WTC11 (cell line): ENCODE results near the gene SLC25A17. TPM values are rescaled to one million over a fixed set of nuclear protein-coding genes. Genes with fewer than 3 reads are reported as not detected.

Experiments
- ATAC-seq: fragments of 200-7000 bp; cut with Tn5 transposase; 2 replicates; pipeline ENCODE4 v1.10.0; 2021; ENCODE audit warnings: mild to moderate bottlenecking, moderate library complexity
- CTCF ChIA-PET: fragments of 300-600 bp; sonication (Branson Sonifier 250); formaldehyde crosslinking; loops from one replicate; lab custom pipeline; 2021; ENCODE audit warnings: antibody characterized with exemption; lab: Charles Lee
- POLR2A ChIA-PET: fragments of 350-600 bp; sonication (Branson Sonifier 250); formaldehyde crosslinking; loops from one replicate; lab custom pipeline; 2021; ENCODE audit warnings: antibody characterized with exemption; lab: Charles Lee
- DNase-seq: peaks from one replicate; pipeline ENCODE4 v3.0.0; 2021; ENCODE audit warnings: low spot score
- H3K27ac Mint-ChIP-seq: 2 replicates; pipeline ENCODE4 v1.8.0; 2021; ENCODE audit warnings: mixed read lengths
- H3K27me3 Mint-ChIP-seq: 2 replicates; pipeline ENCODE4 v1.8.0; 2021; ENCODE audit warnings: low read depth, mild to moderate bottlenecking, moderate library complexity, mixed read lengths
- H3K36me3 Mint-ChIP-seq: 2 replicates; pipeline ENCODE4 v1.8.0; 2021; ENCODE audit warnings: mixed read lengths
- H3K4me1 Mint-ChIP-seq: 2 replicates; pipeline ENCODE4 v1.8.0; 2022; ENCODE audit warnings: mixed read lengths
- H3K4me3 Mint-ChIP-seq: 2 replicates; pipeline ENCODE4 v1.8.0; 2021; ENCODE audit warnings: mild to moderate bottlenecking, moderate library complexity, mixed read lengths
- H3K9me3 Mint-ChIP-seq: 2 replicates; pipeline ENCODE4 v1.8.0; 2021; ENCODE audit warnings: mixed read lengths
- ATF1 ChIP-seq: sonication (generic); formaldehyde crosslinking; IDR thresholded peaks from 2 replicates; pipeline ENCODE4 v1.8.1; 2023; ENCODE audit warnings: mild to moderate bottlenecking, moderate library complexity, missing genetic modification reagents
- ELF4 ChIP-seq: sonication (generic); formaldehyde crosslinking; IDR thresholded peaks from 2 replicates; pipeline ENCODE4 v1.8.1; 2022; ENCODE audit warnings: low read depth, mild to moderate bottlenecking, moderate library complexity, missing genetic modification reagents
- EMX1 ChIP-seq: fragments of 250-450 bp; sonication (Bioruptor Pico); IDR thresholded peaks from 2 replicates; pipeline ENCODE4 v1.8.0; 2021; ENCODE audit warnings: mild to moderate bottlenecking
- ESRRA ChIP-seq: sonication (generic); formaldehyde crosslinking; IDR thresholded peaks from 2 replicates; pipeline ENCODE4 v1.8.1; 2022; ENCODE audit warnings: mild to moderate bottlenecking, missing genetic modification reagents, borderline replicate concordance
- JUN ChIP-seq: sonication (generic); formaldehyde crosslinking; IDR thresholded peaks from 2 replicates; pipeline ENCODE4 v1.8.0; 2023; ENCODE audit warnings: mild to moderate bottlenecking, missing genetic modification reagents
- KAT7 ChIP-seq: sonication (generic); formaldehyde crosslinking; IDR thresholded peaks from 2 replicates; pipeline ENCODE4 v1.8.1; 2023; ENCODE audit warnings: missing genetic modification reagents, mild to moderate bottlenecking, borderline replicate concordance
- NR2C2 ChIP-seq: sonication (generic); formaldehyde crosslinking; IDR thresholded peaks from 2 replicates; pipeline ENCODE4 v1.8.0; 2022; ENCODE audit warnings: mild to moderate bottlenecking, missing genetic modification reagents
- OVOL2 ChIP-seq: fragments of 250-450 bp; sonication (Bioruptor Pico); IDR thresholded peaks from 2 replicates; pipeline ENCODE4 v1.9.0; 2021; ENCODE audit warnings: mild to moderate bottlenecking, borderline replicate concordance
- PRRX2 ChIP-seq: fragments of 250-450 bp; sonication (Bioruptor Pico); IDR thresholded peaks from 2 replicates; pipeline ENCODE4 v1.8.0; 2021; ENCODE audit warnings: mild to moderate bottlenecking
- RELA ChIP-seq: sonication (generic); formaldehyde crosslinking; IDR thresholded peaks from 2 replicates; pipeline ENCODE4 v1.8.1; 2022; ENCODE audit warnings: missing genetic modification reagents, mild to moderate bottlenecking, borderline replicate concordance
- SP1 ChIP-seq: sonication (generic); formaldehyde crosslinking; conservative IDR thresholded peaks from 2 replicates; pipeline ENCODE4 v1.8.1; 2022; ENCODE audit warnings: missing genetic modification reagents
- TEAD1 ChIP-seq: sonication (generic); formaldehyde crosslinking; IDR thresholded peaks from 2 replicates; pipeline ENCODE4 v1.8.0; 2022; ENCODE audit warnings: mild to moderate bottlenecking, missing genetic modification reagents
- TEAD4 ChIP-seq: sonication (generic); formaldehyde crosslinking; IDR thresholded peaks from 2 replicates; pipeline ENCODE4 v1.8.0; 2022; ENCODE audit warnings: mild to moderate bottlenecking, missing genetic modification reagents
- TP53 ChIP-seq: sonication (generic); formaldehyde crosslinking; IDR thresholded peaks from 2 replicates; pipeline ENCODE4 v1.8.1; 2023; ENCODE audit warnings: mild to moderate bottlenecking, missing genetic modification reagents
- ZNF219 ChIP-seq: sonication (generic); formaldehyde crosslinking; IDR thresholded peaks from 2 replicates; pipeline ENCODE4 v1.8.0; 2023; ENCODE audit warnings: missing genetic modification reagents, mild to moderate bottlenecking, borderline replicate concordance
- total RNA-seq: library from RNA; stranded (reverse); gene quantifications from 3 replicates; pipeline ENCODE4 v1.2.3, GENCODE V29; 2021
- TF ChIP-seq, protein P1 (sequence below): sonication (generic); formaldehyde crosslinking; IDR thresholded peaks from 2 replicates; pipeline ENCODE4 v1.8.1; 2022; ENCODE audit warnings: mild to moderate bottlenecking, moderate library complexity, missing genetic modification reagents
- TF ChIP-seq, protein P2 (sequence below): sonication (generic); formaldehyde crosslinking; IDR thresholded peaks from 2 replicates; pipeline ENCODE4 v1.8.1; 2022; ENCODE audit warnings: missing genetic modification reagents, borderline replicate concordance
- TF ChIP-seq, protein P3 (sequence below): fragments of 250-450 bp; sonication (Bioruptor Pico); IDR thresholded peaks from 2 replicates; pipeline ENCODE4 v1.8.0; 2021; ENCODE audit warnings: mild to moderate bottlenecking
- TF ChIP-seq, protein P4 (sequence below): sonication (generic); formaldehyde crosslinking; IDR thresholded peaks from 2 replicates; pipeline ENCODE4 v1.8.0; 2022; ENCODE audit warnings: missing genetic modification reagents
- TF ChIP-seq, protein P5 (sequence below): sonication (generic); formaldehyde crosslinking; IDR thresholded peaks from 2 replicates; pipeline ENCODE4 v1.8.1; 2023; ENCODE audit warnings: mild to moderate bottlenecking, missing genetic modification reagents
- TF ChIP-seq, protein P6 (sequence below): sonication (generic); formaldehyde crosslinking; conservative IDR thresholded peaks from 2 replicates; pipeline ENCODE4 v1.8.1; 2022; ENCODE audit warnings: mild to moderate bottlenecking, missing genetic modification reagents

Gene SLC25A17
- total RNA-seq, 1 experiment from 2014 or later = 29.6 TPM

DNA sequence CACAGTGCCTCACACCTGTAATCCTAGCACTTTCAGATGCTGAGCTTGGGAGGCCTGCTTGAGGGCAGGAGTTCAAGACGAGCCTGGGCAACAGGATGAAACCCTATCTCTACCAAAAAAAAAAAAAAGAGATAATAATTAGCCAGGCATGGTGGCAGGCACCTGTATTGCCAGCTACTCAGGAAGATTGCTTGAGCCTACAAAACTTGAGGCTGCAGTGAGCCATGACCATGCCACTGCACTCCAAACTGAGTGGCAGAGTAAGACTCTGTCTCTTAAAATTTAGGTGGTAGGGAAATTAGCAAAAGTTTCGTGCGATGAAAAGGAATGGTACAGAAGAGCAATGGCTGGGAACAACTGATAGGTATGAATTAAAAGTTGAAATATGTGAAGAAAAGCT, 19.3 kb upstream of the SLC25A17 start:
- Mint-ChIP-seq H3K9me3 (no peaks in the 10 kb centered on the region), H3K36me3 (peaks cover 80% of the 10 kb centered on the region), H3K27ac (no peak overlapping the region), H3K4me3 (no peak overlapping the region), H3K4me1 (no peaks in the 10 kb centered on the region), H3K27me3 (no peaks in the 10 kb centered on the region)
- POLR2A ChIA-PET = interaction anchor here (0.7 kb wide), 1 partner anchor 28 kb away, joined by 6 read pairs; no protein-coding TSS in a partner anchor
- no peak for DNase-seq
- CTCF ChIA-PET = no interaction called here
- ATAC-seq = no peak
- TF ChIP-seq TEAD4 (CRISPR knock-in tag) (no peak), ATF1 (CRISPR knock-in tag) (no peak), ZNF219 (CRISPR knock-in tag) (no peak)

DNA sequence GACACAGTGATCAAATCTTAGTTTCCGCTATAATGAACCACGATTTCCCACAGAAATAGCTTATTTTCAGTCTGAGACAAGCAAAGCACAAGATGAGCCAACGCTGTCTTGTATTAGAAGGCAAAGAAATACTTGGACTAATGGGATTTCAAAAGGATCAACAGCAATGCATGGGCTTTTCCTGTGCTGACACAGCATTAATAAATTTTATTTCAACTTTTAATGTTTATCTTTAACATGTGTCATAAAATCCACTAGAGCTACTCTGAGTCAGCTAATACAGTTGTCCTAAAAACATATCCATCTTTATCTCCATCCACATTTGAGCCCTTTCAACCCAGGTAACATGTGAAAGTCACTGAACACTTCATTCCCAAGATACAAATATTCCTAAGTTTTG, 15.5 kb upstream of the SLC25A17 start:
- POLR2A ChIA-PET = no interaction called here
- no peaks in the 10 kb centered on the region for H3K27me3 Mint-ChIP-seq
- H3K36me3 Mint-ChIP-seq = peaks cover 74% of the 10 kb centered on the region
- no peaks in the 10 kb centered on the region for H3K9me3 Mint-ChIP-seq
- DNase-seq (no peak), ATAC-seq (no peak)
- H3K4me3 Mint-ChIP-seq = no peak overlapping the region
- CTCF ChIA-PET = no interaction called here
- no peaks in the 10 kb centered on the region for H3K4me1 Mint-ChIP-seq
- TF ChIP-seq, protein P1, sequence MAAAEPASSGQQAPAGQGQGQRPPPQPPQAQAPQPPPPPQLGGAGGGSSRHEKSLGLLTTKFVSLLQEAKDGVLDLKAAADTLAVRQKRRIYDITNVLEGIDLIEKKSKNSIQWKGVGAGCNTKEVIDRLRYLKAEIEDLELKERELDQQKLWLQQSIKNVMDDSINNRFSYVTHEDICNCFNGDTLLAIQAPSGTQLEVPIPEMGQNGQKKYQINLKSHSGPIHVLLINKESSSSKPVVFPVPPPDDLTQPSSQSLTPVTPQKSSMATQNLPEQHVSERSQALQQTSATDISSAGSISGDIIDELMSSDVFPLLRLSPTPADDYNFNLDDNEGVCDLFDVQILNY (CRISPR knock-in tag) = no peak
- TF ChIP-seq SP1 (CRISPR knock-in tag) = no peak
- TF ChIP-seq PRRX2 = no peak
- TF ChIP-seq, protein P2, sequence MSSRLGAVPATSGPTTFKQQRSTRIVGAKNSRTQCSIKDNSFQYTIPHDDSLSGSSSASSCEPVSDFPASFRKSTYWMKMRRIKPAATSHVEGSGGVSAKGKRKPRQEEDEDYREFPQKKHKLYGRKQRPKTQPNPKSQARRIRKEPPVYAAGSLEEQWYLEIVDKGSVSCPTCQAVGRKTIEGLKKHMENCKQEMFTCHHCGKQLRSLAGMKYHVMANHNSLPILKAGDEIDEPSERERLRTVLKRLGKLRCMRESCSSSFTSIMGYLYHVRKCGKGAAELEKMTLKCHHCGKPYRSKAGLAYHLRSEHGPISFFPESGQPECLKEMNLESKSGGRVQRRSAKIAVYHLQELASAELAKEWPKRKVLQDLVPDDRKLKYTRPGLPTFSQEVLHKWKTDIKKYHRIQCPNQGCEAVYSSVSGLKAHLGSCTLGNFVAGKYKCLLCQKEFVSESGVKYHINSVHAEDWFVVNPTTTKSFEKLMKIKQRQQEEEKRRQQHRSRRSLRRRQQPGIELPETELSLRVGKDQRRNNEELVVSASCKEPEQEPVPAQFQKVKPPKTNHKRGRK (CRISPR knock-in tag) = no peak
- no peak for TF ChIP-seq KAT7
- TF ChIP-seq TP53 (CRISPR knock-in tag) = no peak
- no peak for TF ChIP-seq RELA (CRISPR knock-in tag)
- no peak for TF ChIP-seq TEAD1
- no peak overlapping the region for H3K27ac Mint-ChIP-seq

DNA sequence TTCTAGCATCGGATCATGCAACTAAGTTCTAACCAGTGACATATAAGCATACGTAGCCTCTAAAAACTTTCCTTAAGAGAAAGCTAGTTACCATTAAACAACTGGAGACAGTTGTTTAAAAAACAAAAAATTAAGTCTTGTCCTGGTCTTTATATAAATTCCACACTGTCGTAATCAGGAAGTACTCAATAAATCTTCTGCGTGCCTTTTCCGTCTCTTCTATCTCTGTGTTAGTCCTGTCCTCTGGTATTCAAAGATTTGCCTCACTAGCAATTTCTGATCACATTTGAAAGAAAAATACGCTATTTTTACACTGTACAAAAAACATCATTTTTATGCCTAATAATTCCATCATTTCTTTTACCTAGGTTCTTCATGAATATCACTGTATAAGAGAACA, 10.0 kb upstream of the SLC25A17 start:
- Mint-ChIP-seq H3K9me3 (no peaks in the 10 kb centered on the region), H3K4me1 (peaks cover 24% of the 10 kb centered on the region), H3K36me3 (peaks cover 64% of the 10 kb centered on the region), H3K27me3 (no peaks in the 10 kb centered on the region), H3K4me3 (no peak overlapping the region), H3K27ac (peak overlapping the region; percentile 62; the same call in 1 of the 2 replicates)
- ATAC-seq (no peak), DNase-seq (no peak)
- ChIA-PET POLR2A (no interaction called here), CTCF (interaction anchor here (1.2 kb wide), 1 partner anchor 146 kb away, joined by 3 read pairs; no protein-coding TSS in a partner anchor)
- TF ChIP-seq ESRRA (CRISPR knock-in tag) (no peak), JUN (CRISPR knock-in tag) (no peak), ELF4 (CRISPR knock-in tag) (no peak), RELA (CRISPR knock-in tag) (no peak), EMX1 (CRISPR knock-in tag) (no peak), OVOL2 (CRISPR knock-in tag) (no peak), SP1 (CRISPR knock-in tag) (no peak), NR2C2 (CRISPR knock-in tag) (no peak), KAT7 (no peak)
- TF ChIP-seq, protein P3, sequence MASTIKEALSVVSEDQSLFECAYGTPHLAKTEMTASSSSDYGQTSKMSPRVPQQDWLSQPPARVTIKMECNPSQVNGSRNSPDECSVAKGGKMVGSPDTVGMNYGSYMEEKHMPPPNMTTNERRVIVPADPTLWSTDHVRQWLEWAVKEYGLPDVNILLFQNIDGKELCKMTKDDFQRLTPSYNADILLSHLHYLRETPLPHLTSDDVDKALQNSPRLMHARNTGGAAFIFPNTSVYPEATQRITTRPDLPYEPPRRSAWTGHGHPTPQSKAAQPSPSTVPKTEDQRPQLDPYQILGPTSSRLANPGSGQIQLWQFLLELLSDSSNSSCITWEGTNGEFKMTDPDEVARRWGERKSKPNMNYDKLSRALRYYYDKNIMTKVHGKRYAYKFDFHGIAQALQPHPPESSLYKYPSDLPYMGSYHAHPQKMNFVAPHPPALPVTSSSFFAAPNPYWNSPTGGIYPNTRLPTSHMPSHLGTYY (CRISPR knock-in tag) = no peak
- TF ChIP-seq, protein P4, sequence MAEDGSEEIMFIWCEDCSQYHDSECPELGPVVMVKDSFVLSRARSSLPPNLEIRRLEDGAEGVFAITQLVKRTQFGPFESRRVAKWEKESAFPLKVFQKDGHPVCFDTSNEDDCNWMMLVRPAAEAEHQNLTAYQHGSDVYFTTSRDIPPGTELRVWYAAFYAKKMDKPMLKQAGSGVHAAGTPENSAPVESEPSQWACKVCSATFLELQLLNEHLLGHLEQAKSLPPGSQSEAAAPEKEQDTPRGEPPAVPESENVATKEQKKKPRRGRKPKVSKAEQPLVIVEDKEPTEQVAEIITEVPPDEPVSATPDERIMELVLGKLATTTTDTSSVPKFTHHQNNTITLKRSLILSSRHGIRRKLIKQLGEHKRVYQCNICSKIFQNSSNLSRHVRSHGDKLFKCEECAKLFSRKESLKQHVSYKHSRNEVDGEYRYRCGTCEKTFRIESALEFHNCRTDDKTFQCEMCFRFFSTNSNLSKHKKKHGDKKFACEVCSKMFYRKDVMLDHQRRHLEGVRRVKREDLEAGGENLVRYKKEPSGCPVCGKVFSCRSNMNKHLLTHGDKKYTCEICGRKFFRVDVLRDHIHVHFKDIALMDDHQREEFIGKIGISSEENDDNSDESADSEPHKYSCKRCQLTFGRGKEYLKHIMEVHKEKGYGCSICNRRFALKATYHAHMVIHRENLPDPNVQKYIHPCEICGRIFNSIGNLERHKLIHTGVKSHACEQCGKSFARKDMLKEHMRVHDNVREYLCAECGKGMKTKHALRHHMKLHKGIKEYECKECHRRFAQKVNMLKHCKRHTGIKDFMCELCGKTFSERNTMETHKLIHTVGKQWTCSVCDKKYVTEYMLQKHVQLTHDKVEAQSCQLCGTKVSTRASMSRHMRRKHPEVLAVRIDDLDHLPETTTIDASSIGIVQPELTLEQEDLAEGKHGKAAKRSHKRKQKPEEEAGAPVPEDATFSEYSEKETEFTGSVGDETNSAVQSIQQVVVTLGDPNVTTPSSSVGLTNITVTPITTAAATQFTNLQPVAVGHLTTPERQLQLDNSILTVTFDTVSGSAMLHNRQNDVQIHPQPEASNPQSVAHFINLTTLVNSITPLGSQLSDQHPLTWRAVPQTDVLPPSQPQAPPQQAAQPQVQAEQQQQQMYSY (CRISPR knock-in tag) = no peak
- TF ChIP-seq, protein P5, sequence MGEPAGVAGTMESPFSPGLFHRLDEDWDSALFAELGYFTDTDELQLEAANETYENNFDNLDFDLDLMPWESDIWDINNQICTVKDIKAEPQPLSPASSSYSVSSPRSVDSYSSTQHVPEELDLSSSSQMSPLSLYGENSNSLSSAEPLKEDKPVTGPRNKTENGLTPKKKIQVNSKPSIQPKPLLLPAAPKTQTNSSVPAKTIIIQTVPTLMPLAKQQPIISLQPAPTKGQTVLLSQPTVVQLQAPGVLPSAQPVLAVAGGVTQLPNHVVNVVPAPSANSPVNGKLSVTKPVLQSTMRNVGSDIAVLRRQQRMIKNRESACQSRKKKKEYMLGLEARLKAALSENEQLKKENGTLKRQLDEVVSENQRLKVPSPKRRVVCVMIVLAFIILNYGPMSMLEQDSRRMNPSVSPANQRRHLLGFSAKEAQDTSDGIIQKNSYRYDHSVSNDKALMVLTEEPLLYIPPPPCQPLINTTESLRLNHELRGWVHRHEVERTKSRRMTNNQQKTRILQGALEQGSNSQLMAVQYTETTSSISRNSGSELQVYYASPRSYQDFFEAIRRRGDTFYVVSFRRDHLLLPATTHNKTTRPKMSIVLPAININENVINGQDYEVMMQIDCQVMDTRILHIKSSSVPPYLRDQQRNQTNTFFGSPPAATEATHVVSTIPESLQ (CRISPR knock-in tag) = no peak
- TF ChIP-seq, protein P6, sequence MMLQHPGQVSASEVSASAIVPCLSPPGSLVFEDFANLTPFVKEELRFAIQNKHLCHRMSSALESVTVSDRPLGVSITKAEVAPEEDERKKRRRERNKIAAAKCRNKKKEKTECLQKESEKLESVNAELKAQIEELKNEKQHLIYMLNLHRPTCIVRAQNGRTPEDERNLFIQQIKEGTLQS = no peak
